Effector CD4-positive, alpha-beta T cell (primary cell): Measurements from ENCODE around the gene PPP3CB.

Source experiments
- DNase-seq: peaks from one replicate; pipeline ENCODE4 v3.0.0-alpha.2; 2020

The PPP3CB gene

GRCh38 chr10:73478636-73479035 lies 17.2 kb downstream of the PPP3CB start:
- no peak for DNase-seq

- DNase-seq = no peak
These were observed 24.6 kb downstream of the PPP3CB start for GRCh38 chr10:73471226-73471625.

- DNase-seq = no peak
These were observed 26.2 kb downstream of the PPP3CB start for GRCh38 chr10:73469579-73469978.

- DNase-seq = no peak
These were observed 28.6 kb downstream of the PPP3CB start for GRCh38 chr10:73467206-73467605.

GRCh38 chr10:73465978-73466726 lies 29.7 kb downstream of the PPP3CB start:
- DNase-seq = no peak

GRCh38 chr10:73460897-73461296 lies 34.9 kb downstream of the PPP3CB start:
- DNase-seq = no peak

- no peak for DNase-seq
These were observed 36.0 kb downstream of the PPP3CB start for GRCh38 chr10:73459683-73460314.

GRCh38 chr10:73456187-73456890 lies 39.5 kb downstream of the PPP3CB start:
- no peak for DNase-seq

GRCh38 chr10:73449113-73449512 lies 46.7 kb downstream of the PPP3CB start:
- DNase-seq = no peak

- DNase-seq = no peak
These were observed 47.4 kb downstream of the PPP3CB start for GRCh38 chr10:73448384-73448783.

GRCh38 chr10:73446926-73447325 lies 48.9 kb downstream of the PPP3CB start:
- DNase-seq = no peak

- DNase-seq = no peak
These were observed 51.4 kb downstream of the PPP3CB start for GRCh38 chr10:73444457-73444856.

- no peak for DNase-seq
These were observed 56.1 kb downstream of the PPP3CB start for GRCh38 chr10:73439605-73440312.

- no peak for DNase-seq
These were observed 56.8 kb downstream of the PPP3CB start for GRCh38 chr10:73439055-73439454.

GRCh38 chr10:73433538-73433867 lies 62.3 kb downstream of the PPP3CB start, which contains the start of gene MSS51:
Gene MSS51 (minus strand): TSS chr10:73433561. CDS start chr10:73428284, 5,277 bp downstream.
- no peak for DNase-seq

GRCh38 chr10:73432646-73433537 lies 62.9 kb downstream of the PPP3CB start:
- no peak for DNase-seq

- no peak for DNase-seq
These were observed 69.5 kb downstream of the PPP3CB start for GRCh38 chr10:73426318-73426717.

GRCh38 chr10:73424478-73424877 lies 71.3 kb downstream of the PPP3CB start:
- no peak for DNase-seq

- DNase-seq = no peak
These were observed 72.5 kb downstream of the PPP3CB start for GRCh38 chr10:73423309-73423708.

- DNase-seq = no peak
These were observed 79.3 kb downstream of the PPP3CB start for GRCh38 chr10:73416571-73416970.

GRCh38 chr10:73414230-73414945 lies 81.4 kb downstream of the PPP3CB start:
- no peak for DNase-seq
